Measurements from ENCODE around the gene INTS15. TPM values are rescaled to one million over a fixed set of nuclear protein-coding genes. Genes with fewer than 3 reads are reported as not detected.

INTS15 gene
- 8.6 and 16.2 TPM in 2 replicates for total RNA-seq (2014; rRNA removed; shearing (Covaris generic); ENCODE audit: low replicate concordance)

DNA sequence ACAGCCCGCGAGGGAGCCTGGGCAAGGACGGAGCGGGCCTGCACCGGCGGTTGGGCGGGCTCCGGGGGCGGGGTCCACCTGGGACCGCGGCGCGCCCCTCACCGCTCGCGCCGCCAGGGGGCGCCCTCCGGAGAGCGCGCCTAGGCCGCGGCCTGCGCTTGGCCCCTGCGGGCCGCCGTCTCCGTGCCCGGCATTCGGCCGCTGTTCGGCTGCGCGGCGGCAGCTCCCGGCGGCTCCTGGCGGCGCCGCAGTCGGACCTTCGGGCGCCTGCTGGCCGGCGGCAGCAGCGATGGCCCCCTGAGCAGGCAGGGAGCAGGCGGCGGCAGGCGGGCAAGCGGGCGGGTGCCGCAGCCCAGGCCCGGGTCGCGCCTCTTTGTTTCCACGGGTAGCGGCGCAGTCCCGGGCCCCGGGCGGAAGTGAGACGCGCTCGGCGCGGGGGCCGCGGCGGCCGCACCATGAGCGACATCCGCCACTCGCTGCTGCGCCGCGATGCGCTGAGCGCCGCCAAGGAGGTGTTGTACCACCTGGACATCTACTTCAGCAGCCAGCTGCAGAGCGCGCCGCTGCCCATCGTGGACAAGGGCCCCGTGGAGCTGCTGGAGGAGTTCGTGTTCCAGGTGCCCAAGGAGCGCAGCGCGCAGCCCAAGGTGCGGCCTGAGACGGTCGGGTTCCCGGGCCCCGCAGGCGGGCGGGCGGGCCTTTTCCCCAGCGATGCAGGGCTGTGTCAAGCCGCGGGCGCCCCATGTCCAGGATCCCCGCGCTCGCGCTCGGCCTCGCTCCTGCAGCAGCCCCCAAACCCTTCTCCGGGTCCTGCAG lies at the start of gene INTS15:
Gene INTS15 (plus strand): TSS at position 193 of the 816 bp plus-strand sequence. CDS start 263 bp downstream, at position 456.
- no peaks in the 10 kb centered on the region for H3K9me3 ChIP-seq
- H3K27me3 ChIP-seq = no peaks in the 10 kb centered on the region
- peaks cover 29% of the 10 kb centered on the region for H3K36me3 ChIP-seq
- DNase-seq = peak; percentile 74
- H3K4me3 ChIP-seq = peak within 1 kb of the TSS; percentile 95

DNA sequence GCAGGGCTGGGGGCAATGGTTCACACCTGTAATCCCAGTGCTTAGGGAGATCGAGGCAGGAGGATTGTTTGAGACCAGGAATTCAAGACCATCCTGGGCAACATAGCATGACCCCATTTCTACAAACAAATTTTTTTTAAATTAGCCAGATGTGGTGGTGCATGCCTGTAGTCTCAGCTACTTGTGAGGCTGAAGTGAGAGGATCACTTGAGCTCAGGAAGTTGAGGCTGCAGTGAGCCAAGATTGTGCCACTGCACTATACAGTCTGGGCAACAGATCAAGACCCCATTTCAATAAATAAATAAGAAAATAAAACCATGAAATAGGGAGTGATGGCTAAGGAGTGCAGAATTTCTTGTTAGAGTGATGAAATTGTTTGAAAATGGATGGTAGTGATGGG lies 47.5 kb upstream of the INTS15 start:
- Histone ChIP-seq H3K36me3 (no peaks in the 10 kb centered on the region), H3K9me3 (no peaks in the 10 kb centered on the region), H3K4me3 (no peak overlapping the region), H3K27me3 (no peaks in the 10 kb centered on the region)
- DNase-seq = no peak

DNA sequence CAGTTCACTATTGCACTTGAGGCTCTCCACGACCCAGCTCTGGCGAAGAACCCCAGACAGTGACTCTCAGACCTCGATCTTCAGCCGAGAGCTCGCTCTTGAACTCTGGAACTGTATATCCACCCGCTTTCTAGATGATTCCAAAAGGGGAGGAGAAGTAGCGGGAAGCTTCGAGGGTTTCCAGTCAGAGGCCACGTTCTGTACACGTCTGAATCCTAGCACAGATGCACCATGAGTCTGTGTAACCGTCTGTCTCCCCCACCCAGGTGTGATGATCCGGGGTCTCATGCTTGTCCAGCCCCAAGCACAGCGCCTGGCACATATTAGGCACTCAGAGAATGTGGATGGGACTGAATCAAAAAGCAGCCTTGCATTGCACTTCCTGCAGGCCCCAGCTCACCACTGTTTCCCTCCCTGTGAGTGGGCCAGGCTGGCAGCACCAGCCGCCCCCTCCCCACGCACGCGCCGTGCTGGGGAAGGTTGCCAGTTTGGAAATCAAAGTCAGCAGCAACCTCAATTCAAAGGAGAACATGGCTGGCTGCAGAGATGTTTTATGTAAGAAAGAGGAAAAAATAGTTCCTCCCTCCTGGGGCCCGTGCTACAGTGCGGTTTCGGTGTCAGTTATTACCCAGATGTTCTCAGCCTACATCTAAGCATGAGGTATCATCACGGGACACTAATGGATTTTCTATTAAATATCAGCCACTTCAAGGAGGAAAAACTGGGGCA lies 44.3 kb upstream of the INTS15 start:
- no peak for DNase-seq
- no peak overlapping the region for H3K4me3 ChIP-seq
- no peaks in the 10 kb centered on the region for H3K36me3 ChIP-seq
- no peaks in the 10 kb centered on the region for H3K9me3 ChIP-seq
- no peaks in the 10 kb centered on the region for H3K27me3 ChIP-seq

DNA sequence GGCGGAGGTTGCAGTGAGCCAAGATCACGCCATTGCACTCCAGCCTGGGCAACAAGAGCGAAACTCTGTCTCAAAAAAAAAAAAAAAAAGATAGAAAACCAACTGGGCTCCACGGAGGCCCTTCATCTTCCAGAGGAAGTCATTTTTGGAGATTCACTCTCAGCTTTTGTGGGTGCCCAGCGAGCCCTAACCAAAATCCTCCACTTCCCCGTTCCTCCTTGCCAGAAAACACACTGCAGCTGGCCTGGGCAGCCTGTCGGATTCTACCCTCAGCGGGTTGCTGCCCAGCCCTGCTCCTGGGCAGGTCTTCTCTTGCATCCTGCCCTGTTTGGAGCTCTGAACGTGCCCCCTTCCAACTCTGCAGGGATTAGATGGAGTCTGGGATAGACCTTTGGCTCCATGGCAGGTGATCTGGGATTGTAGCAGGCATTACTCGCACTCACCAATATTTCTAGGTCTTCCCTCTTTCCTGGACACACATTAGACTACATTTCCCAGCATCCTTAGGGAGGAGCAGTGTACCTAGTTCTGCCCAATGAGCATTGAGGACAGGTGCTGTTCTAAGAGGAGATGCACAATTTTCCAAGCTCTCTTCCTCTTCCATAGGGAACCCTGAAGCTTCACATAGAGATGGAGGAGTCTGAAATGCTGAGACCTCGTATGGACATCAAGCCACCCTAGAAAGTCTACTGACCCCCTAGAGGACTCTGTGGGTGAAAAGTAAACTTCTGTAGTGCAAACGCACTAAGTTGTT lies 43.1 kb upstream of the INTS15 start:
- H3K9me3 ChIP-seq = no peaks in the 10 kb centered on the region
- no peak for DNase-seq
- no peaks in the 10 kb centered on the region for H3K36me3 ChIP-seq
- no peaks in the 10 kb centered on the region for H3K27me3 ChIP-seq
- H3K4me3 ChIP-seq = no peak overlapping the region

DNA sequence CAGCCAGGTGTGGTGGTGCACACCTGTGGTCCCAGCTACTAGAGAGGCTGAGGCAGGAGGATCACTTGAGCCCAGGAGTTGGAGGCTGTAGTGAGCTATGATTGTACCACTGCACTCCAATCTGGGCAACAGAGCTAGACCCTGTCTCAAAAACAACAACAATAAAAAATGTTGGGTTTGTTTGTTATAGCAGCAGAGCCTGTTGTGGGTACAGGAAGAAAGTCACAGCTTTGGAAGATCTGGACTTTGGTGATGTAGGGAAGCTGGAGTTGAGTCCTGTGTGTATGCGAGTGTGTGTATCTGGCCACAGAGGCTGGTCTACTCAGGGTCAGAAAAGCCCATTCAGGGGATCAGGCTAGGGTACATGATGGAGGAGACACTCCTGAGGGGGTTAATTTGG lies 42.4 kb upstream of the INTS15 start:
- DNase-seq = no peak

DNA sequence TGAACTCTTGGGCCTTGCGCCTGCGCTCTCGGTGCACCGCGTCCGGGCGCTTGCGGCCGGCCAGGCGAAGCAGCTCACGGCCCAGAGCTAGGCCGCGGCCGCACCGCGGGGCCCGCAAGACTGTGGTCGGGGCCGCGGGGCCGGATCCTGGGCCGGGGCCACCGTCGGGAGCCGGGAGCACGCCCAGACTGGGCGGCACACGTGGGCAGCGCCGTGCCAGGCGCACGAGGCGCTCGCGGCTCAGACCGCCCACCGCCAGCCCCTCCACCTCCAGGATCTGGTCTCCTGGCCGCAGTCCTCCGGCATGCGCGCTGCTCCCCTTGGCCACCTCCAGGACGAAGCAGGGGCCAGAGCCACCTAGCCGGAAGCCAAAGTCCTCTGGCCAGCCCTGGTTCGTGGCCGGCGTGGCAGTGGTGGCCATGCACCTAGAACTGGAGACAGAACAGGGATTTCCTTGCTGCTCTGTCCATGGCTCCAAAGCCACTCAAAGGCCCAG lies 38.8 kb upstream of the INTS15 start, which contains the start of gene GRID2IP:
Gene GRID2IP (minus strand): TSS at position 446 of the 496 bp plus-strand sequence. CDS start 25 bp downstream, at position 421.
- no peak for DNase-seq
- no peaks in the 10 kb centered on the region for H3K27me3 ChIP-seq
- H3K36me3 ChIP-seq = no peaks in the 10 kb centered on the region
- H3K4me3 ChIP-seq = no peak within 1 kb of the TSS
- no peaks in the 10 kb centered on the region for H3K9me3 ChIP-seq

More for the DNA sequence above, 42.4 kb upstream of the INTS15 start:
- Histone ChIP-seq H3K9me3 (no peaks in the 10 kb centered on the region), H3K4me3 (no peak overlapping the region), H3K36me3 (no peaks in the 10 kb centered on the region), H3K27me3 (no peaks in the 10 kb centered on the region)

DNA sequence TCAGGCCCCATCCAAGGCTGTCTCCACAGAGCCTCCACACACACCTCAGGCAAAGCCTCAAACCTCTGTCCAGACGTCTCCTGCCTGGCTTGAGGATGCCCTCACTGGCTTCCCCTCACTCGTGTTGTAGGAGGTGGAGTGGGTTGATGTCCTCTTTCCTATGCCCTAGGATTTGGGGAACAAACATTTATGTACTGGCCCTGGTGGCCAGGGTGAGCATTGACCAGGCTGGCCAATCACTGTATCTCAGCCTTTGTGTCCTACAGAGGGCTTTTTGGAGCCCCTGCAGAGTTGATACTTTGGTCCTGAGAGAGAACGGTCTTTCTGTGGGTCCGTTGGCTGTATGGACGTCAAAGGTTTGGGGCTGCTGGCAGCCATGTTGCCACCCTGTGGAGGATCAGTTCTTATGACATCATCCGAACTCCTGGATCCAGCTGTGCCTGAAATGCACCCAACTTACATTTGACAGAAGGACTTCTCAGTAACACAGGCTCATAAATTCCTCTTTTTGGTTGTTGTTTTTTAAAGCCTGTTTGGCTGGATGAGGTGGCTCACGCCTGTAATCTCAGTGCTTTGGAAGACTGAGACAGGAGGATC lies 36.3 kb upstream of the INTS15 start:
- Histone ChIP-seq H3K27me3 (no peaks in the 10 kb centered on the region), H3K4me3 (no peak overlapping the region), H3K36me3 (no peaks in the 10 kb centered on the region), H3K9me3 (no peaks in the 10 kb centered on the region)
- no peak for DNase-seq

DNA sequence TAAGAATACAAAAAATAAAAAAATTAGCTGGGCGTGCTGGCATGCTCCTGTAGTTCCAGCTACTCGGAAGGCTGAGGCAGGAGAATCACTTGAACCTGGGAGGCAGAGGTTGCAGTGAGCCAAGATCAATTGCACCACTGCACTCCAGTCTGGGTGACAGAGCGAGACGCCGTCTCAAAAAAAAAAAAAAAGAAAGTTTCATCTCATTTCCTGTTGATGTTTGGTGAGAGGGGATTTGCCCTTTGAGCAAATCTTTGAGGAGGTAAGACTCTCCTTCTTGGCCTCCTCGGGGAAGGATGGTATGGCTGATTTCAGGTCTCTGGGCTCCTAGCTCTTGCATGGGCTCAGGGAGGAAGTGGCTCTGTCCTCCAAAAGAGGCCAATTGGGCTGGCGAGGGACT lies 35.0 kb upstream of the INTS15 start:
- no peaks in the 10 kb centered on the region for H3K36me3 ChIP-seq
- no peaks in the 10 kb centered on the region for H3K27me3 ChIP-seq
- H3K4me3 ChIP-seq = no peak overlapping the region
- no peak for DNase-seq
- H3K9me3 ChIP-seq = no peaks in the 10 kb centered on the region

DNA sequence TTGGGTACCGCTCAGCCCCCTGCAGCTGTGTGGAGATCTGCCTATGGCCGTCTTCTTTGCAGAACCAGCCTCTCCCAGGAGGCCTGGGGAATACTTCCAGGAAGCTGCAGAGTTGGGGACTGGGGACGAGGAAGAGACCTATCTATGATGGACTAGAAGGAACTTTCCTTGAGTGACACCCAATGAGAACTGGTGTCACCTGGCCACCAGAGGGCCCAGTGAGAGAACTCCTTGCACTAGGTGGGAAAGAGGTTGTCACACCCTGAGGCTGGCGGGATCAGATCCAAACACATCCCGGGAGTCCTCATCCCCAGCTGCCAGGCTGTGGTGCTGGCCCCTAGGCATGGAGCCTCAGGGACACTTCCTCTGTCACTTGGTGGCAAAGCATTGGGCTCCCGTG lies 33.6 kb upstream of the INTS15 start:
- Histone ChIP-seq H3K4me3 (no peak overlapping the region), H3K9me3 (no peaks in the 10 kb centered on the region), H3K36me3 (no peaks in the 10 kb centered on the region), H3K27me3 (no peaks in the 10 kb centered on the region)
- no peak for DNase-seq

DNA sequence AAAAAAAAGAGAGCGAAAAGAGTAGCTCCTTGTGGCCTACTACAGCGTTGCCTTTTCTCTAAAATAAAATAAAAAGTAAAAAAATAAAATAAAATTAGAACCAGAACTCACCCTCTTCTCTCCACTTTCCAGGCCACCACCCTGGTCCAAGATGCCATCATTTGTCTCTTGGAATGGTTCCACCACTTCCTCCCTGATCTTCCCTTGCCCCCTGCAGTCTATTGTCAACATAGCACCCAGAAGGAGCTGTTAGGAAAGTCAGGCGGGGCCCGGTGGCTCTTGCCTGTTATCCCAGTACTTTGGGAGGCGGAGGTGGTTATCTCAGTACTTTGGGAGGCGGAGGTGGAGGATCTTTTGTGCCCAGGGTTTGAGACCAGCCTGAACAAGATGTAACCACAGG lies 31.0 kb upstream of the INTS15 start:
- peak; percentile 39 for DNase-seq
- Histone ChIP-seq H3K27me3 (no peaks in the 10 kb centered on the region), H3K4me3 (no peak overlapping the region), H3K9me3 (no peaks in the 10 kb centered on the region), H3K36me3 (no peaks in the 10 kb centered on the region)

DNA sequence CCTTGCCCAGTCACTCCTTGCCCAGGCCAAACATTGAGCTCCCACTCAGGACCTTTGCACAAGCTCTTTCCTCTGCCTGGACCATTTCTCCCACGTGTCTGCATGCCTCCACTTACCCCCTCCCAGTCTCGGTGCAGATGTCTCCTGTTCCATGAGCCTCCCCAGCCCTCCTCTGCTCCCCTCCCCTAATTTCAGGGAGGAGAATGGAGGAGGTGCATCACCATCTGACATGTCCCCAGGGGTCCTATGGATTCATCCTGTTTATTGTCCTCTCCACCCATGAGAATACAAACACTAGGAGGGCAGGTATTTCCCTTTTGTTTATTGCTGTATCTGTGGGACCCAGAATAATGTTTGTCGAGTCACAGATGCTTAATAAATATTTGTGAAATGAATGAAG lies 29.9 kb upstream of the INTS15 start:
- H3K4me3 ChIP-seq = no peak overlapping the region
- no peaks in the 10 kb centered on the region for H3K27me3 ChIP-seq
- H3K36me3 ChIP-seq = no peaks in the 10 kb centered on the region
- no peaks in the 10 kb centered on the region for H3K9me3 ChIP-seq
- no peak for DNase-seq

DNA sequence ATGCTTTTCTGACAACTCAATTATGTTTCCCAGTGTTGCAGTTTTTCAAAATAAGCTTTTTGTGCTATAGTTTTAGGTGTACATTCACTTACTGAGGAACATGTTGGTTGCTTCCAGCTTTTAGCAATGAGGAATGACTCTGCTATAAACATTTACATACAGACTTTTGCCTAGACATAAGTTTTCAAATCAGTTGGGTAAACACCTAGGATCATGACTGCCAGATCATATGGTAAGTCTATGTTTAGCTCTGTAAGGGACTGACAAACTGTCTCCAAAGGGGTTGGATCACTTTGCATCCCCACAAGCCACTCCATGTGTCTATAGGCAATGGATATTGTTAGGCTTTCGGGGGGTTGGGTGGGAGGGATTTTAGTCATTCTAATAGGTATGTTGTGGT lies 27.7 kb upstream of the INTS15 start:
- Histone ChIP-seq H3K36me3 (no peaks in the 10 kb centered on the region), H3K9me3 (no peaks in the 10 kb centered on the region), H3K4me3 (no peak overlapping the region), H3K27me3 (no peaks in the 10 kb centered on the region)
- no peak for DNase-seq

DNA sequence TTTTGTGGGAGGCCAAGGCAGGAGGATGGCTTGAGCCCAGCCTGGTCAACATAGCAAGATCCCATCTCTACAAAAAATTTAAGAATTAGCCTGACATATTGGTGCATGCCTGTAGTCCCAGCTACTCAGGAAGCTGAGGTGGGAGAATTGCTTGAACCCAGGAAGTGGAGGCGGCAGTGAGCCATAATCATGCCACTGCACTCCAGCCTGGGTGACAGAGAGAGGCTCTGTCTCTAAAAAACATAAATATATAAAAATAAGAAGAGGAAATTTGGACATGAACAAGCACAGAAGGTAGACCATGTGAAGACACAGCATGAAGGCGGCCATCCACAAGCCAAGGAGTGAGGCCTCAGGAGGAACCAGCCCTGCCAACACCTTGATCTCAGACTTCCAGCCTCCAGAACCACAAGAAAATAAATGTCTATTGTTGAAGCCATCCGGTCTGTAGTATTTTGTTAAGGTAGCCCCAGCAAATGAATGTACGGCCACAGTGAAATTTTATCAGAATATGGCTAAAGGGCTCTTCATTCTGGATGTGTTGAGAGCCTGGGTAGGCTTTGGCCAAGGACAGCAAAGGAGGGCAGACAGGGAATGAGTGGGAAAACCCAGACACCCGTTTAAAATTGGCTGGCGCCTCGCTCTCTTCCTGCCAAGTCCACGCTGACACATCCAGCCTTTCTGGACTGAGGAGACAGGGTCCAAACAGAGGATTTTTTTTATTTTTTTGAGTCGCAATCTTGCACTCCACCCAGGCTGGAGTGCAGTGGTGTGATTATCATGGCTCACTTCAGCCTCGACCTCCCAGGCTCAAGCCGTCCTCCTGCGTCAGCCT lies 25.7 kb upstream of the INTS15 start:
- Histone ChIP-seq H3K9me3 (no peaks in the 10 kb centered on the region), H3K36me3 (no peaks in the 10 kb centered on the region), H3K27me3 (no peaks in the 10 kb centered on the region), H3K4me3 (no peak overlapping the region)
- peak; percentile 87 for DNase-seq

DNA sequence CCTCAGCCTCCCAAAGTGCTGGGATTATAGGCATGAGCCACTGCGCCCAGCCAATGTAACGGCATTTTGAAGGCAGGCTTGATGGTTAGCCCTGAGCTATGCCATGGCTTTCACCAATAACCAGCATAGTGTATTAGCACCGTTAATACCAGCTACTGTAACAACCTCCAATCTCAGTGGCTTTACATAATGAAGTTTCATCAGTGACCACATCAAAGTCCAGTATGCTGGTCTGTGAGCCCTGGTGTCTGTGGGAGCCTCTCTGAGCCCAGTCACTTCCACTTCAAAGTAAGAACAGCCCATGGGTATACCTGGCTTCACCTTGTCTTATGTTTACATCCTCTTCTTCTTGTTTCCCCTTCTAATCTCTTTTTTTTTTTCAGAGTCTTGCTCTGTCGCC lies 24.2 kb upstream of the INTS15 start:
- Histone ChIP-seq H3K4me3 (no peak overlapping the region), H3K36me3 (no peaks in the 10 kb centered on the region), H3K27me3 (no peaks in the 10 kb centered on the region), H3K9me3 (peaks cover 5% of the 10 kb centered on the region; the same call in 1 of the 2 replicates)
- DNase-seq = no peak

DNA sequence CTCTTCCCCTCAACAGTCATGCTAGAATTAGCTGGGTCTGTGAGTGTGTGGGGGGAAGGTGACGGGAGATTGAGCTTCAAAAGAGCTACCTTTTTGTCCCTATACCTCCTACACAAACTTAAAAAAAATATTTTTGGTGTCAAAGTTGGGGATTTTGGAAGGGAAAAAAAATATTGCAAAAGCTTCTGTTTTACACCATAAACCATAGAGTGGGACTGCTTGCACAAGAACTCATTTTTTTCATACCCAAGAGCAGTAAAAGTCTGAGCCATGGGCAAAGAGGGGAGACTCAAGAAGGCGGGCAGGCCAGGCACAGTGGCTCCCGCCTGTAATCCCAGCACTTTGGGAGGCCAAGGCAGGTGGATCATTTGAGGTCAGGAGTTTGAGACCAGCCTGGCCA lies 21.9 kb upstream of the INTS15 start:
- no peaks in the 10 kb centered on the region for H3K36me3 ChIP-seq
- no peak for DNase-seq
- H3K27me3 ChIP-seq = no peaks in the 10 kb centered on the region
- peaks cover 5% of the 10 kb centered on the region; the same call in 1 of the 2 replicates for H3K9me3 ChIP-seq
- H3K4me3 ChIP-seq = no peak overlapping the region
